Measurements from ENCODE around the gene ZNF345. TPM values are rescaled to one million over a fixed set of nuclear protein-coding genes. Genes with fewer than 3 reads are reported as not detected.

ZNF345 gene
- total and polyA plus RNA-seq, 2 donors (not counting 3 experiments of a cell fraction or from before 2014, with no cell fraction given): 2.2 to 3.8 TPM

- dilution Hi-C loops (cut with MboI; ENCODE audit: extremely low pct_ligation_motif_present, low sequenced_read_pairs) (no loop called here), intact Hi-C loops (cut with micrococcal nuclease) (no loop called here)
- H3K9me1 ChIP-seq (replicated peaks; ENCODE audit: control insufficient read depth, extremely low read depth, insufficient read depth, low read length): no peaks in the 10 kb centered on the region
- H3K27me3 ChIP-seq (ENCODE audit: control insufficient read depth in 2 of 2, insufficient read depth in 2 of 2, low read length in 2 of 2): no peaks in the 10 kb centered on the region
- POLR2A ChIA-PET: no interaction called here
- H4K20me1 ChIP-seq (replicated peaks; ENCODE audit: control insufficient read depth, extremely low read depth, insufficient read depth, low read length): no peaks in the 10 kb centered on the region
- H3K9me3 ChIP-seq (replicated peaks; ENCODE audit: control insufficient read depth, insufficient read depth, low read length): peaks cover 24% of the 10 kb centered on the region
- H3K36me3 ChIP-seq (ENCODE audit: control insufficient read depth in 2 of 2, extremely low read depth in 1 of 2, insufficient read depth in 2 of 2, low read length in 2 of 2): peaks cover 0 to 3% of the 10 kb centered on the region in 2 experiments
- no TSS peak for BruUV-seq (replicated peaks)
- FAIRE-seq (no peak), DNase-seq (ENCODE audit: low read depth, low spot score) (no peak)
- no peaks in the 10 kb centered on the region for H3K79me2 ChIP-seq (ENCODE audit: control insufficient read depth, insufficient read depth, low read length)
- no peak overlapping the region for H3K9ac ChIP-seq (replicated peaks; ENCODE audit: extremely low read depth, insufficient read depth, low read length)
- TF ChIP-seq CTCF (IDR thresholded peaks at IDR 0.05; ENCODE audit: extremely low read depth in 1 of 2, insufficient read depth in 1 of 2, low read depth in 1 of 2, low read length in 2 of 2): no peak
- no peak for TF ChIP-seq JUN (IDR thresholded peaks at IDR 0.05; ENCODE audit: borderline replicate concordance, insufficient read depth, insufficient read length, low read depth)
- TF ChIP-seq POLR2A (IDR thresholded peaks at IDR 0.05; ENCODE audit: low read depth, low read length): no peak
- H3K4me1 ChIP-seq (ENCODE audit: control insufficient read depth, extremely low read depth, insufficient read depth, low read length): no peaks in the 10 kb centered on the region
- H3K27ac ChIP-seq (ENCODE audit: insufficient read depth, low read depth, low read length): no peak overlapping the region
- H3K4me2 ChIP-seq (ENCODE audit: insufficient read depth, low read length): no peak overlapping the region
- no peak overlapping the region for H2AFZ ChIP-seq (ENCODE audit: low read depth, low read length)
- no peak overlapping the region for H3K4me3 ChIP-seq (replicated peaks in 1 of 3; ENCODE audit: insufficient read depth in 1 of 3, low read depth in 1 of 3, low read length in 3 of 3)
- CTCF ChIA-PET: no interaction called here
Measured at GRCh38 chr19:36876993-36877938, 26.6 kb downstream of the ZNF345 start.

GRCh38 chr19:36891768-36892357 lies 41.2 kb downstream of the ZNF345 start:
- FAIRE-seq (no peak), DNase-seq (ENCODE audit: low read depth, low spot score) (no peak)
- no peaks in the 10 kb centered on the region for H3K9me1 ChIP-seq (replicated peaks; ENCODE audit: control insufficient read depth, extremely low read depth, insufficient read depth, low read length)
- H3K4me1 ChIP-seq (ENCODE audit: control insufficient read depth, extremely low read depth, insufficient read depth, low read length): no peaks in the 10 kb centered on the region
- TF ChIP-seq POLR2AphosphoS5 (IDR thresholded peaks at IDR 0.05; ENCODE audit: insufficient read depth, low read depth, low read length): no peak
- no peak for TF ChIP-seq FOS (IDR thresholded peaks at IDR 0.05; ENCODE audit: borderline replicate concordance, insufficient read depth, low read length)
- no peak for TF ChIP-seq MAX (IDR thresholded peaks at IDR 0.05; ENCODE audit: insufficient read depth, insufficient read length)
- no peak for TF ChIP-seq MYC (IDR thresholded peaks at IDR 0.05; ENCODE audit: low read depth, low read length)
- no peak for TF ChIP-seq EZH2 (IDR thresholded peaks at IDR 0.05; ENCODE audit: borderline replicate concordance, low read depth, low read length, severe bottlenecking)
- TF ChIP-seq JUN (IDR thresholded peaks at IDR 0.05; ENCODE audit: borderline replicate concordance, insufficient read depth, insufficient read length, low read depth): no peak
- no peak for TF ChIP-seq GATA2 (IDR thresholded peaks at IDR 0.05; ENCODE audit: insufficient read depth, insufficient read length, low read depth, low read length)
- TF ChIP-seq CTCF (IDR thresholded peaks at IDR 0.05; ENCODE audit: extremely low read depth in 1 of 2, insufficient read depth in 1 of 2, low read depth in 1 of 2, low read length in 2 of 2): no peak
- TF ChIP-seq POLR2A (IDR thresholded peaks at IDR 0.05; ENCODE audit: low read depth, low read length): no peak
- no peak overlapping the region for H3K4me2 ChIP-seq (ENCODE audit: insufficient read depth, low read length)
- ChIA-PET CTCF (no interaction called here), POLR2A (no interaction called here)
- no TSS peak for BruUV-seq (replicated peaks)
- H4K20me1 ChIP-seq (replicated peaks; ENCODE audit: control insufficient read depth, extremely low read depth, insufficient read depth, low read length): no peaks in the 10 kb centered on the region
- no peak overlapping the region for H3K27ac ChIP-seq (ENCODE audit: insufficient read depth, low read depth, low read length)
- intact Hi-C loops (cut with micrococcal nuclease) (no loop called here), dilution Hi-C loops (cut with MboI; ENCODE audit: extremely low pct_ligation_motif_present, low sequenced_read_pairs) (no loop called here)
- H3K79me2 ChIP-seq (ENCODE audit: control insufficient read depth, insufficient read depth, low read length): no peaks in the 10 kb centered on the region
- H3K9me3 ChIP-seq (replicated peaks; ENCODE audit: control insufficient read depth, insufficient read depth, low read length): peaks cover 15% of the 10 kb centered on the region
- no peaks in the 10 kb centered on the region for H3K36me3 ChIP-seq (ENCODE audit: control insufficient read depth in 2 of 2, extremely low read depth in 1 of 2, insufficient read depth in 2 of 2, low read length in 2 of 2)
- H3K4me3 ChIP-seq (replicated peaks in 1 of 3; ENCODE audit: insufficient read depth in 1 of 3, low read depth in 1 of 3, low read length in 3 of 3): no peak overlapping the region
- no peaks in the 10 kb centered on the region for H3K27me3 ChIP-seq (ENCODE audit: control insufficient read depth in 2 of 2, insufficient read depth in 2 of 2, low read length in 2 of 2)
- no peak overlapping the region for H2AFZ ChIP-seq (ENCODE audit: low read depth, low read length)
- H3K9ac ChIP-seq (replicated peaks; ENCODE audit: extremely low read depth, insufficient read depth, low read length): no peak overlapping the region
